Retina (tissue), 1 donor: Measurements from ENCODE around the gene ELP6.
"Not testable (repeated sequence)": the region's sequence is repeated elsewhere in the genome, so short reads cannot be mapped to it uniquely, and the experiment has no call there.

ENCODE experiments used
- DNase-seq: peaks from one replicate; pipeline ENCODE4 v3.0.0-alpha.2; 2016

Gene ELP6

GRCh38 chr3:47459534-47460085 is 53.9 kb downstream of the ELP6 start:
- not testable (repeated sequence) for DNase-seq

GRCh38 chr3:47456984-47457383 is 56.5 kb downstream of the ELP6 start:
- DNase-seq: no peak

- no peak for DNase-seq
These were observed 57.6 kb downstream of the ELP6 start for GRCh38 chr3:47455806-47456452.

- DNase-seq: no peak
These were observed 60.9 kb downstream of the ELP6 start for GRCh38 chr3:47452453-47453215.
